Stimulated activated CD8-positive, alpha-beta memory T cell treated with anti-CD3 and anti-CD28 coated beads, Interleukin-4, amount 100 ng/mL, for 48 hours (primary cell): ENCODE measurements around the gene CMTM4.
"Not testable (repeated sequence)": the region's sequence is repeated elsewhere in the genome, so short reads cannot be mapped to it uniquely, and the experiment has no call there.

Experiments
- DNase-seq: peaks from one replicate; pipeline ENCODE4 v3.0.0-alpha.2; 2020

CMTM4 gene

GRCh38 chr16:66588981-66589713 is 107.4 kb downstream of the CMTM4 start:
- DNase-seq = peak; percentile 72

DNA sequence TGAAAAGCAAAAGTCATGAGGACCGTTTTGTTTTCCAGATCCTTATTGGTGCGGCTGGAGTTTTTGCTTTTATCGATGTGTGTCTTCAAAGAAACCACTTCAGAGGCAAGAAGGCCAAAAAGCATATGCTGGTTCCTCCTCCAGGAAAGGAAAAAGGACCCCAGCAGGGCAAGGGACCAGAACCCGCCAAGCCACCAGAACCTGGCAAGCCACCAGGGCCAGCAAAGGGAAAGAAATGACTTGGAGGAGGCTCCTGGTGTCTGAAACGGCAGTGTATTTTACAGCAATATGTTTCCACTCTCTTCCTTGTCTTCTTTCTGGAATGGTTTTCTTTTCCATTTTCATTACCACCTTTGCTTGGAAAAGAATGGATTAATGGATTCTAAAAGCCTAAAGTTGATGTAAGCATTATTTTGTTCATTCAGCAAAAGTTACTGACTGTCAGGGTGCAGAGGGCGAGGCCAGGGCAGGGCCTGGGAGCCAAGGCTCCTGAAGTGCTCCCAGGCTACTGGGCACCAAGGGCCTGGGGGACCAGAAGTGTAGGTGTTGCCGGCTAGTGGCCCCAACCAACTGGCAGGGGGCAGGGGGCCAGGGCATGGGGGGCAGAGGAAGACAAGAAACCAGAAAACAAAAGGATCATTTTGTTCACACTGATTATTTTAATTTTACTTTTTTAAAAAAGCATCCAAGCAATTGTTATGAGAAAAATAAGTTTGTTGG is 108.5 kb downstream of the CMTM4 start:
- DNase-seq = no peak

- DNase-seq = no peak
These were observed 110.9 kb downstream of the CMTM4 start for GRCh38 chr16:66585481-66586239.

- DNase-seq = no peak
These were observed 115.1 kb downstream of the CMTM4 start for GRCh38 chr16:66581246-66581952.

- no peak for DNase-seq
These were observed 115.8 kb downstream of the CMTM4 start for GRCh38 chr16:66580605-66581209.

DNA sequence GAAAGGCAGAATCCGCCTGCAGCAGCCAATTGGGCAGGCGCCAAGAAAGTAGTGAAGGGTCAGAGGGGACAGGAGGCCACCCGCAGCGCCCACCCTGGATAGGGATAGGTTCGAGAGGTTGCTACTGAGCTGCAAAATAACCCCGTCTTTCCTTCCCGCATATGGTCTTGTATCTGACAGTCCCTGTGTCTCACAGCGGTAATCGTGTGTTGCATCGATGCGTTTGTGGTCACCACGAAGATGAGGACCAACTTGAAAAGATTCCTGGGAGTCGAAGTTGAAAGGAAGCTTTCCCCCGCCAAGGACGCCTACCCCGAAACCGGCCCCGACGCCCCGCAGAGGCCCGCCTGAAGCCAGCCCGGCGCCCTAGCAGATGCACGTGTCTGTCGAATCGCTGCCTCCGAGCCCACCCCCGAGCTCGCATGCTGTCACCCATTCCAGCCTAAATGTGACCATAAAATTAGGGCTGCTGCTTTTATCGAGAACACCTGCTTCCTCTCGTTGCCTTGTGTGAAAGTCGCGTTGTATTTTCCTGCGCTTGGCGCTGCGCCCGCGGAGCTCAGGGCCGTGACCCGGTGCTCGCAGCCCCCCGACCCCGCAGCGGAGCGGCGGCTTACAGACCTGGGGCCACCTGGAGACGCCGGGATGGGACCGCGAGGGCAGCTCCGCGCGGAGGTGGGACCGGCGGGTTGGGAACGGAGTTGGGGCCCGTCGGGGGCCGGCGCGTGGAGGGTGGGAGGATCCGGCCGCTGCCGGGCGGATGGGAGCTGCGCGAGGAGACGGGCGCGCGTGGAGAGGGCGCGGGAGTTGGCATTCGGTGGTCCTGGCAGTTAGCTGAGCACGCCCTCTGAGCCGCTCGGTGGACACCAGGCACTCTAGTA is 117.7 kb downstream of the CMTM4 start, which contains the start of gene CMTM2:
TSS of gene CMTM2 (plus strand) at position 813 of the 881 bp plus-strand sequence. CDS start 145 bp downstream, outside the sequence.
- DNase-seq = no peak

DNA sequence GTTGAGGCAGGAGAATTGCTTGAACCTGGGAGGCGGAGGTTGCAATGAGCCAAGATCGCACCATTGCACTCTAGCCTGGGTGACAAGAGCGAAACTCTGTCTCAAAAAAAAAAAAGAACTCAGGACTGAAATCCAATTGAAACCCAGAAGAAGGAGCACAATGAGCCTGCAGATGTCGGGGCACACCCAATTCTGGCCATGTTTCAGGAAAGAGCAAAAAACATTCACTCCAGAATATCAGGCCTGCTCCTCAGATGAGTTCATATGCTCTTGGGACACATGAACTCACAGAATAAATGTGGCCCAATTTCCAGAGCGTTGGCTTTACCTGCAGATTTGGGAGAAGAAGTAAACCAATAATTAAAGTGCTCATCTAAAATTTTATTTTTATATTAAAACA is 120.2 kb downstream of the CMTM4 start:
- no peak for DNase-seq

DNA sequence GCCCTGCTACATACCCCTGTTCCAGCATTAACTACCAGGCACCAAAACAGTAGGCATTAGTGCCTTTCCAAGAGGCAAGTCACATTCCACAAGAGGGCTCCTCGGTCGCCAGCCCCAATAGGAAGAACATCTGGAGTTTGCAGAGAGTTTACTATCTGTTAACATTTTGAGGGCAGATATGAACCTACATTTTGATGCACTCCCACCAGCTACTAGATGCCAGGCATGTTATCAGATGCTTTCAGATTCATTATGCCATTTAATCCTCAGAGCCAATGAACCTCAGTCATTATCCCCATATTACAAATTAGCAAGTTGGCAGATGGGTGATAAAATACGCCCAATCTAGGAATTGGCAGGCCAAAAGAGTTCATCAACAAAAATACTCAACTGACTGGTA is 121.5 kb downstream of the CMTM4 start:
- DNase-seq = no peak

GRCh38 chr16:66574531-66574930 is 122.0 kb downstream of the CMTM4 start:
- no peak for DNase-seq

DNA sequence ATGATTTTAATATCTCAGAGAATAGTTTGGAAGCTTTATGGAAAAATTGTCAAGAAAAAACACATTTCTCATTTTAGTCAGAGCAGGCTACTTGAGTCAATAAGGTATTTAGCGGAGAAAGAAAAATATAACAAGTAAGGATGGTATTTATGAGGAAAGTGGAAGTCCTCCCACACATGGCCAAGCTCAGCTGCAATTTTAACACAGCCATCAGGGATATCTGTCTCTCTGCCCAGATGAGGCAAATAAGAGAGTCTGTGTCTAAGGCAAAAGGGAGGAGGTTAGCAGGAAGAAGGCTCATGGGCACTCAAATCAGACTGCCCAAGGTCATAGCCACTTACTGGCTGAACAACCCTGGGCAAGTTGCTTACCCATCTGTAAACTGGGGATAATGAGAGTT is 122.5 kb downstream of the CMTM4 start:
- no peak for DNase-seq

GRCh38 chr16:66572356-66572755 is 124.2 kb downstream of the CMTM4 start:
- no peak for DNase-seq

GRCh38 chr16:66569827-66570405 is 126.6 kb downstream of the CMTM4 start:
- DNase-seq = no peak

DNA sequence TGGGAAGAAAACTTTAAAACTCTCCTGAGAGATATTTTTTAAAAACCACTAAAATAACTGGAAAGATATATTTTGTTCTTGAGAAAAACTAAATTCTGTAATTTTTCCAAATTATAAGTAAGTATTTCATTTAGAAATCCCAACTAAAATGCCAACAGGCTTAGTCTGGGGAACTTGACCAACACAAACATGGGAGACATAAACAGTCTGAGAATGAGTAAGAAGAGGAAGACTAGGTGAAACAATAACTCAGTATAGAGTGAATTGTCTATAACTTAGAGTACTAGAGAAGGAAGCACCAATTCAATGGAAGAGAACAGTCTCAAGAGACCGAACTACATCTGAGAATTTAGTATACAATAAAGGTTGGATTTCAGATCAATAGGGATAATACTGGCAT is 127.4 kb downstream of the CMTM4 start:
- no peak for DNase-seq

DNA sequence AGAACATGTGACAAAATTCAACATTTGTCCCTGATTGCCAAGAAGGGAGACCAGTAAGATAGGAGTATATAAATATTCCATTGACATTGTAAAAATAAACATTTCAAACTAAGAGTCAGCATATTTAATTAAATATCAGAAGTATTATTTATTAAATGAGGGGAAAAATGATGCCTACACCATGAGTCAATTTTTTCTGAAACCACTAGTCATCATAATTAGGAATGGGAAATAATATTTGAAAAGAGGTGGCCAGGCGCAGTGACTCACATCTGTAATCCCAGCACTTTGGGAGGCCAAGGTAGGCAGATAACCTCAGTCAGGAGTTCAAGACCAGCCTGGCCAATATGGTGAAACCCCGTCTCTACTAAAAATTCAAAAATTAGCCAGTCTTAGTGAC is 128.2 kb downstream of the CMTM4 start:
- no peak for DNase-seq

- DNase-seq = not testable (repeated sequence)
These were observed 129.3 kb downstream of the CMTM4 start for GRCh38 chr16:66567270-66567669.

GRCh38 chr16:66566051-66566901 is 130.3 kb downstream of the CMTM4 start, which contains the start of gene CMTM1:
Gene CMTM1, plus strand, starts transcription at chr16:66566439. Its CDS starts 75 bp downstream, at chr16:66566514.
- no peak for DNase-seq
